Smooth muscle cell (in vitro differentiated cells): ENCODE data around the gene CLN3. TPM values are rescaled to one million over a fixed set of nuclear protein-coding genes. Genes with fewer than 3 reads are reported as not detected.

Source experiments
- DNase-seq: peaks from one replicate; lab custom pipeline; 2025; ENCODE audit not compliant: unreplicated experiment; lab: John Stamatoyannopoulos, UW
- H2AFZ ChIP-seq: fragments of 200-600 bp; sonication (generic); 2 replicates; pipeline ENCODE4 v1.6.0; 2016; ENCODE audit warnings: antibody characterized with exemption, low read depth, mild to moderate bottlenecking
- H3F3A ChIP-seq: fragments of 200-600 bp; sonication (generic); 2 replicates; pipeline ENCODE4 v1.6.0; 2017; ENCODE audit warnings: antibody characterized with exemption, low read depth
- H3K27ac ChIP-seq: fragments of 200-600 bp; sonication (generic); 2 replicates; pipeline ENCODE4 v1.5.1; 2016; ENCODE audit warnings: low read depth, mild to moderate bottlenecking
- H3K27me3 ChIP-seq: fragments of 200-600 bp; sonication (generic); 2 replicates; pipeline ENCODE4 v1.6.1; 2016; ENCODE audit warnings: low read depth, mild to moderate bottlenecking
- H3K36me3 ChIP-seq: fragments of 200-600 bp; sonication (generic); 2 replicates; pipeline ENCODE4 v1.5.1; 2016; ENCODE audit warnings: low read depth
- H3K4me1 ChIP-seq: fragments of 200-600 bp; sonication (generic); 2 replicates; pipeline ENCODE4 v1.5.1; 2016; ENCODE audit warnings: low read depth
- H3K4me2 ChIP-seq: fragments of 200-600 bp; sonication (generic); 2 replicates; pipeline ENCODE4 v1.6.0; 2016; ENCODE audit warnings: mild to moderate bottlenecking
- H3K4me3 ChIP-seq: fragments of 200-600 bp; sonication (generic); 2 replicates; pipeline ENCODE4 v1.5.1; 2016; ENCODE audit warnings: mild to moderate bottlenecking
- H3K79me2 ChIP-seq: fragments of 200-600 bp; sonication (generic); 2 replicates; pipeline ENCODE4 v1.6.0; 2016; ENCODE audit warnings: low read depth, mild to moderate bottlenecking
- H3K9ac ChIP-seq: fragments of 200-600 bp; sonication (generic); 2 replicates; pipeline ENCODE4 v1.6.0; 2016; ENCODE audit warnings: low read depth
- H3K9me3 ChIP-seq: fragments of 200-600 bp; sonication (generic); replicated peaks from 2 replicates; pipeline ENCODE4 v1.5.1; 2016; ENCODE audit warnings: low read depth
- H4K20me1 ChIP-seq: fragments of 200-600 bp; sonication (generic); 2 replicates; pipeline ENCODE4 v1.6.0; 2016; ENCODE audit warnings: low read depth
- CTCF ChIP-seq: fragments of 200-600 bp; sonication (generic); IDR thresholded peaks from 2 replicates; pipeline ENCODE4 v1.5.1; 2017; ENCODE audit warnings: borderline replicate concordance, mild to moderate bottlenecking, antibody characterized with exemption; ENCODE audit not compliant: insufficient read depth, poor library complexity, severe bottlenecking
- WGBS: methylation state at CpG from one replicate; pipeline ENCODE4 v1.1.7; 2016; ENCODE audit warnings: low lambda C conversion rate; 5-methylcytosine and 5-hydroxymethylcytosine counted together
- polyA plus RNA-seq: library from polyadenylated mRNA; unstranded; fragments of >200 nt; fragmentation: Nextera tagmentation; extraction: Ambion mirVana; gene quantifications from 2 replicates; pipeline ENCODE4 v1.2.1, GENCODE V29; 2016
- total RNA-seq: library from RNA; depleted of rRNA; stranded (reverse); fragments of >200 nt; gene quantifications from 2 replicates; pipeline ENCODE4 v1.2.3, GENCODE V29; 2014

CLN3 gene
- total and polyA plus RNA-seq, 2 experiments from 2014 or later = 10.5 to 19.6 TPM

- no peaks in the 10 kb centered on the region for H3F3A ChIP-seq
- H3K9me3 ChIP-seq = no peaks in the 10 kb centered on the region
- H3K27me3 ChIP-seq = no peaks in the 10 kb centered on the region
- no peak overlapping the region for H3K27ac ChIP-seq
- H3K36me3 ChIP-seq = no peaks in the 10 kb centered on the region
- DNase-seq = no peak
- no peak for TF ChIP-seq CTCF
- 91% methylated on average over 9 of the region's 9 CpGs for WGBS
- no peak overlapping the region for H3K9ac ChIP-seq
- no peak overlapping the region for H2AFZ ChIP-seq
- no peaks in the 10 kb centered on the region for H3K79me2 ChIP-seq
- no peaks in the 10 kb centered on the region for H3K4me1 ChIP-seq
- H3K4me3 ChIP-seq = no peak overlapping the region
- H4K20me1 ChIP-seq = no peaks in the 10 kb centered on the region
- H3K4me2 ChIP-seq = no peak overlapping the region
These were observed 5.5 kb upstream of the CLN3 start for GRCh38 chr16:28497386-28497785.

- 87% methylated on average over 19 of the region's 19 CpGs for WGBS
- H3K9ac ChIP-seq = no peak overlapping the region
- no peaks in the 10 kb centered on the region for H4K20me1 ChIP-seq
- H3K36me3 ChIP-seq = no peaks in the 10 kb centered on the region
- H3K4me3 ChIP-seq = no peak overlapping the region
- no peaks in the 10 kb centered on the region for H3F3A ChIP-seq
- no peaks in the 10 kb centered on the region for H3K4me1 ChIP-seq
- H3K79me2 ChIP-seq = no peaks in the 10 kb centered on the region
- H2AFZ ChIP-seq = no peak overlapping the region
- H3K27ac ChIP-seq = no peak overlapping the region
- H3K4me2 ChIP-seq = no peak overlapping the region
- DNase-seq = no peak
- H3K27me3 ChIP-seq = no peaks in the 10 kb centered on the region
- no peaks in the 10 kb centered on the region for H3K9me3 ChIP-seq
- no peak for TF ChIP-seq CTCF
These were observed 5.0 kb upstream of the CLN3 start for GRCh38 chr16:28496844-28497243.

- no peaks in the 10 kb centered on the region for H3K27me3 ChIP-seq
- WGBS = 83% methylated on average over 12 of the region's 20 CpGs
- H4K20me1 ChIP-seq = no peaks in the 10 kb centered on the region
- H3K36me3 ChIP-seq = no peaks in the 10 kb centered on the region
- no peak overlapping the region for H3K27ac ChIP-seq
- no peak overlapping the region for H2AFZ ChIP-seq
- no peaks in the 10 kb centered on the region for H3K9me3 ChIP-seq
- TF ChIP-seq CTCF = no peak
- no peak overlapping the region for H3K9ac ChIP-seq
- peaks cover 1% of the 10 kb centered on the region for H3K4me1 ChIP-seq
- no peaks in the 10 kb centered on the region for H3K79me2 ChIP-seq
- DNase-seq = no peak
- no peak overlapping the region for H3K4me3 ChIP-seq
- H3K4me2 ChIP-seq = no peak overlapping the region
- H3F3A ChIP-seq = no peaks in the 10 kb centered on the region
These were observed 4.2 kb upstream of the CLN3 start for GRCh38 chr16:28495795-28496749.
